GM19099 (cell line): ENCODE results near the gene IL37.

Source experiments
- POLR2A ChIP-seq: IDR thresholded peaks from 3 replicates; pipeline ENCODE4 v1.6.1; 2011; ENCODE audit warnings: low read depth; ENCODE audit not compliant: insufficient read length; ENCODE audit errors: extremely low read depth

The IL37 gene

GRCh38 chr2:112883669-112884068 lies 27.3 kb upstream of the IL37 start:
- no peak for TF ChIP-seq POLR2A

DNA sequence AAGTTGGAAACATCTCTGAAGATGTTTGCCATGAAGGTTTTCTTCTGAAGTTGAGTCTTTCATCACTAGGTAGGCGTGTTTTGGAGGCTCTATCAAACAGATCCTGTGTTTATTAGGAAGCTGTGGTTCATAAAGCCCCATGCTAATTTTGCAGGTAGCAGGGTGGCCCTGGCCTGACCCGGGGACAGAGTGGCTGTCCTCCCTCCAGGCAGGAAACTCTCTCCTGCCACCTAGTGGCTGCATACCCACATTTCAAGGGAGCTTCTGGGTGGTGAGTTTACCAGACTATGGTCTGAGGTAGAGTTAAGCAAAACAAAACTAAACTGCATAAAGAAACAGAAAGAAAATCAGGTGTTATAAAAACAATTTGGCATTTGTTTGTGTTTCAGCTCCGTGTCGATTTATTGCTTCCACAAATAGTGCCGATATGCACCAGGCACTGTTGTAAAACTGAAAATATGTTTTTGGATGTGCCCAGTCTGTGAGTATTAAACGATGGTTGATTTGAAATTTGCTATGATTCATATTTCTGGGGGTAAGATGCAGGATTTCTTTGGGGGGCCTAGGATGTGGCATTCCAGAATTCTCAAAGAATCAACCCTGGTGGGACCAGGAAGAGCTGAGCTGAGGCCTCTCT lies 26.0 kb upstream of the IL37 start:
- no peak for TF ChIP-seq POLR2A

DNA sequence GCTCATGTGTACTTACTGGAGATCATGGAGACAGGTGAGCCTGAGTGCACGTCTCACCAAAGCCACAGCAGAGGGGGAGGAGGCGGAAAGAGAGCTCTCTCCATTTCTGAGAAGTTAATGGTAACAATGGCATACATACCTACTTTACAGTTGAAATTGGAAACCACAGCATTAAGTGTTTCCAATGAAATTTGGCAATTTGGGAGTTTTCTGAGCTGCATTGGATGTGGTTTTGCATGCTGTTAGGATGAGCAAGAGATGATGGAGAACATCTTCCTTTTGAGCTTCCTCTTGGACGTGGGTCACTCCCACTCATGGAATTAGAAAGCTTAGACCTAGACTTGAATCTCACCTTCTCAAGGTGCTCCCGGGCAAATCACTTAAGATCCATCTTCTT lies 25.5 kb upstream of the IL37 start:
- TF ChIP-seq POLR2A, result no peak

GRCh38 chr2:112886291-112886690 lies 24.7 kb upstream of the IL37 start:
- no peak for TF ChIP-seq POLR2A

- TF ChIP-seq POLR2A, result no peak
Measured at GRCh38 chr2:112887964-112888749, 22.8 kb upstream of the IL37 start.

- TF ChIP-seq POLR2A, result no peak
Measured at GRCh38 chr2:112889976-112890375, 21.0 kb upstream of the IL37 start.

- no peak for TF ChIP-seq POLR2A
Measured at GRCh38 chr2:112891385-112891831, 19.6 kb upstream of the IL37 start.

DNA sequence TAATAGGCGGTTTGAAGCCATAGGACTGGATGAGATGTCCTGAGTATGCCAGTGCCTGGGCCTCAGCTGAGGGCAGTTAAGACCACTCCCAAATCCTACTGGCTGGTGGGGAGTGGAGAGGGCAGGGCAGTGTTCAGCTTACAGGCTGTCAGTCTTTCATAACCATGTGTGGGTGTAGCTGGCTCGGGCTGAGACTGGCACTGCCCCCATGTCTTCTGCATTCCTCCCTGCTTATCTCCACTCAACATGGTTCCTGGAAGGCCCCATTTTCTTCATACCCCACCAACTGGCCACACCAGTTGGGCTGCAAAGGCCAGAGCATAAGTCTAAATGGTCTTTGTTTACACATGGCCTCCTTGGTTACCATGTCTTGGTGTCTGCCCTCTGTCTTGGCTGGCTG lies 17.2 kb upstream of the IL37 start:
- TF ChIP-seq POLR2A, result no peak

DNA sequence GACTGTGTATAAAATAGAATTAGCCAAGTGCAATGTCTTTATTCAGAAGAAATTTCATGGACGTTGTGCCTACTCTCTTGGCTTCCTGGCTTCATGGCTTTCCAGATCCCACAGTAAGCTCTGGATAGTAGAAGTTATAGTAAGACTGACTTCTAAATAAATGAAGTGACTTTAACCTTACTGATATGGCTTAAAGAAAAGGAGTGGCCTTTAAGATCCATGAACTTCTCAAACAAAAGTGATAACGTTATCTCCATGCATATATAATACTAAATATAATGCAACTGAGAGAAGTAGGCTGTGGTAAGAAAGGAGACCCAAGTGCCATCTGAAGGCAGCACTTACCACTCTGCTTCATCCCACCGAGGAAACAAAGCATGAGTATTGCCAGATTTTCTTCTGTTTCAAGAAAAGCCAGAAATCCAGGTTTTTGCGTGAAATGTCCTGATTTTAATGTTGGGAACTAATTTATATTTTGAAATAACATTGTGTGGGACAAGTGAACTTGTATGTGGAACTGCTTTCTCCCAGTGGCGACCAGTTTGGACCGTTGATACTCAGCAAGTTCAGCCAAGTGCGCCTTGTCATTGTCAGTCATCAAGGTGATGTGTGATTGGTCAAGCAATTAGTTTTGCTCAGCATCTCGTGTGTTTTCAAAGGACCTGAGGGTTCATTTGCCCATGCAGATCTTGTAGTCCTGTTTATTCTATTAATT lies 13.9 kb upstream of the IL37 start:
- TF ChIP-seq POLR2A, result no peak

DNA sequence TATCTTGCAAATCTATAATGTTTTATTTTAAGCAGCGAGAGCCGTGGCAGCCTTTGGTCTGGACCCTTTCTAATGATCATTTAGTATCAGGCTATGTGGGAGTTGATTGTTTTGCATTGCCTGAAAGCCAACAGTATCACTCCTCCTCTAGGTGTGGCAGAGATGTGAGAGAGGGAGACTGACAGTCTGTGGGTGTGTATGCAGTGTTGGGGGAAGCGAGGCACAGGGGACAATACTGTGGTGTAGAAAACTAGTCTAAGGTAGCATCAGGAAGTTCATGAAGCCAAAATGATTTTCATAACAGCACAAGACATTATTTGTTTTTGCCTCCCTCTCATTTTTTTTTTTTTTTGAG lies 13.4 kb upstream of the IL37 start:
- TF ChIP-seq POLR2A, result no peak

- no peak for TF ChIP-seq POLR2A
Measured at GRCh38 chr2:112902816-112903215, 8.1 kb upstream of the IL37 start.

DNA sequence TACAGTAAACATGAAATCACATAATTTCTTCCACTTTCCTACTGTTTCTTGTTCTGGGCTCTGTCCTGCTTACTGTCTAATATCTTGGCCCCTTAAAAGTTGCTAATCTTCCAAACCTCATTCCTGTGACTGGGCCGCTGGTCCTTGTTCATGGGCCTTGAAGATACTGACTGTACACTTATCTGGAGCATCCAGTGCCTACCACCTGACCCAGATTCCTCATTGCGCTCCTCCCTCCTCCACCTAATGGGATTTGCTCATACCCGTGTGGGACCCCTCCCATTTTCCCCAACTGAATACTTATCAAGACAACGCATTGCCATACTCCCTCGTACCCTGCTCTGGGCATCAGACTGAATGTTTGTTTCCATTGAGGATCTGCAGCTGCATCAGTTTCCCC lies 6.1 kb upstream of the IL37 start:
- TF ChIP-seq POLR2A, result no peak

GRCh38 chr2:112906276-112906675 lies 4.7 kb upstream of the IL37 start:
- TF ChIP-seq POLR2A, result no peak

- TF ChIP-seq POLR2A, result no peak
Measured at GRCh38 chr2:112907001-112907949, 3.7 kb upstream of the IL37 start.

- no peak for TF ChIP-seq POLR2A
Measured at GRCh38 chr2:112910219-112910618, 746 bp upstream of the IL37 start.
